COLO668 (cell line): Measurements from ENCODE around the gene LDLRAD3.
"Not testable (repeated sequence)": the region's sequence is repeated elsewhere in the genome, so short reads cannot be mapped to it uniquely, and the experiment has no call there.

Experiments used
- DNase-seq: peaks from one replicate; lab custom pipeline; 2025; ENCODE audit not compliant: unreplicated experiment; lab: John Stamatoyannopoulos, UW

Gene LDLRAD3

DNA sequence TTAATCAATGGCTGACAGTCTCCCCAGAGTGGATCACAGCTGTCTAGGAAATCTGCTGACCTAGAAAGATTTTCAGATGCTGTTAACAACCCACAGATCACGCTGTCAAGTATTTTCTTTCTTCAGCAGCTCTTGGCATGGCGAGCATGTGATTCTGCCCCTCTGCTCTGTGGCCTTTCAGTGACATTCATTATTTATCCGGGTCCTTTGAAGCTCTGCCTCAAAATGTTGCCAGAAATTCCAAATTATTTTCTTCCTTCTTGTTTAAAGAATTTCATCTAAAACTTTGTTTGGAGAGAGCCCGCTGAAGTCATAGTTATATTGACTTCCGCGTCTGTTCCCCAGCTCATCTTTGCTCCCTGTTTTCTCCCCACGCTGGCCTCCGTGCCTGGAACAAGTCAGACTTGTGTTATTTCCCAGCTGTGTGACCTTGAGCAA is 211.3 kb downstream of the LDLRAD3 start:
- DNase-seq = no peak

DNA sequence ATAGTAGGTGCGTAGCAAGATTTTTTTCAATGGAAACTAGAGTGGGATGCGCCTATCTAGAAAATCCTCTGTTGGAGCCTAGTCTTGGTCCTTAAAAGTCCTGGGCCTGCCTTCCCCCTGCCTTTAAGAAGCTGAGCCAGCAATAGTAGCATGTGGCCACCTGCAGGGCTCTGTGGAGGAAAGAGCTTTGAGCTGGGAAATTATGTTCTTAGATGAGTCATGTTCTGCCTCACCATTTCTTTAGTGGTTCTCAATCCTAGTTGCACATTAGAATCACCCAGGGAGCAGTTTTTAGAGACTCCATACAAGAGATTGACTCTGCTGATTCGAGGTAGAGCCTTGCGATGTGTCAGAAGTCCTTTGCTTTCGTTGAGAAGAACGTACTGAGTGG is 211.9 kb downstream of the LDLRAD3 start:
- no peak for DNase-seq

- no peak for DNase-seq
Observed at GRCh38 chr11:36156161-36156816, 212.4 kb downstream of the LDLRAD3 start.

DNA sequence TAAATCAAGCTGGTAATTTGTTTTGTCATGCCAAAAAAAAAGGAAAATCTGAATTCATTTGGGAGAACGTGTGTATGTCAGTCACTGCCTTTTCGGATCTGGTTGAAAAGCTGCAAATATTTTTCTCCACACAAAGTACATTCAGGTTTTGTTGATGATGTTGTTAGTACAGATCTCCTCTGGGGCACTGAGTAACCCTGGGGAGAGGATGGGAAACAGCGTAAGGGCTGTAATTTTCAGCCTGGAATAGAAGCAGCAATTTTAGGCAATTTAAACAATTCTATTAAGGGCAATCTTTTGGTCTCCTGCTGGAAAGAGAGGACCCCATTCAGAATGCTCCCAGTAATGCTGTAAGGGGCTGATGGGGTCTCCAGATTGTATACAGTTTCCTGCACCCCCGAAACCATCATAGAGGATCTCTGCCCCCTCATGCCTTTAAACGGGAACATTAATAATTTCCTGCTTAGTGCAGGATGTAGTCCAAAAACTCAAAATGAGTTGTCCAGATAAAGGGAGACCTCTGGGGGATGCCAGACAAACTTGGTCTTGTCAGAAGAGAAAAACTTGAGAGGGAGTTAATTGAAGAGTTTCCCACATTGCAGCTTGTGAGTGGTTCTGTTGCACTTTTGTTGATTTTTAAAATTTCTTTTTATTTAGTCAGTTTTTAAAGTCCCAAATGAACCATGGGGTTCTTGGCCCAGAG is 213.1 kb downstream of the LDLRAD3 start:
- no peak for DNase-seq

DNA sequence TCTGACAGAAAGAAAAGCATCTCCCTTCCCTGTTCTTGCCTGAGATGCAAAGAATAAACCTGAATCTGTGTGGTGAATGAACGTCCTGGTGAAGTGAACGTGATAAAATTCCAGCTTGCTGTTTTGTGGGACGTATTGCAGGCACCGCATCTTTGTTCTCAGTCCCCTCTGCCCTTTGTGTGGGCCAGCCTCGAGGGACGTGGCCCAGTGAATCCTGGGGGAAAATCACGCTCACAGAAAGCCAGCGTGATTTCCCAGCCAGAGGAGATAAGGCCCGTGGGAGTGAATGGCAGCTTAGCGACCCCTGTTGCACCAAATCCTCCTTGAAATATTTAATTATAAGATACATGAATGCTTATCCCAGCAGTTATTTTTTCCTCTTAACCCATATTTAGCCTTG is 216.2 kb downstream of the LDLRAD3 start:
- DNase-seq = no peak

DNA sequence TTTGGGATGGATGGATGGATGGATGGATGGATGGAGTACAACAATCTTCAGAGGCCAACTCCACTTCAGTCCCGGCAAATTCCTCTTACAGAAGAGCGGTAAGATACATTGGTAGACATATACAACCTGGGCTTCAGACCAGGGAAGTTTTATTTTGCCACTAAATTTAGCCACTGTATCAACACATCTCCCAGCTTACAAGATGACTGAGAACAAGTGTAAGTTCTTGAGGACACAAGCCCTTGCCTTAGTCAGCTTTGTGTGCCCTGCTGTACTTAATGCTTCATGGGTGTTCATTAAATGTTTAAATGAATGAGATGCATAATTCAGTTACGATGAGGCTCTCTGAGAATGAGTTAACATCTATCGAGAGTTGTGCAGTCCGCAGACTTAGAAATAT is 217.7 kb downstream of the LDLRAD3 start:
- DNase-seq = no peak

GRCh38 chr11:36162006-36162882 is 218.4 kb downstream of the LDLRAD3 start:
- no peak for DNase-seq

GRCh38 chr11:36162883-36163434 is 219.1 kb downstream of the LDLRAD3 start:
- no peak for DNase-seq

DNA sequence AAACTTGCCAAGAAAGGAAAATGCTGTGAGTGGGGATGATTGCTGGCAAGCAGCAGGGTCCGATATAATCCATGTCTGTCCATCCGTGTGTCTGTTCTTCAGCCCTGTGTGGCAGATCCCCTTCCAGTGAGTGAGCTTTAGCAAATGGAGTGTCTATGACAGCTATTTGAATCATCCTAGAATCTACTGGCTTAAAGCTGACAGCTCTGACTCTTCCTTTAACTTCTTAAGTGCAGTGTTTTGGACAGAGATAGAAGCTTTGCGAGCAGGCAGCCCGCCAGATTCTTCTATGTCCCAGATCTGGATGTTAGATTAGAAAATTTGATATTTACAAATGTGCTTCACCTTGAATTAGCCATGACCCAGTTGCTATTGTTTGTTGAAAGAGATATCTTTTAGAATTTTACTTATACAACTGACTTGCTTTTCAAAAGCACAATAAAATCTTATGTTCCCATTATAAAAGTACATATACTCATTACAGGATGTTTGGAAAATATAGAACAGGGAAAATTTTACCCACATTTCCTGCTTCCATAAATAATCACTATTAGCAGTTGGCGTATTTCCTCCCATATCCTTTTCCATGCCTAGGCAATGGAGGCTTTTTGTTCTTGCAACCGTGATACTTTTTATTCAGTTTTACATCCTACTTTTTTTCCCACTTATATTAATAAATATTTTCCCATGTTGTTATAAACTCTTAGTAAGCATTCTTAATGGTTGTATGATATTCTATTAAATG is 220.8 kb downstream of the LDLRAD3 start:
- no peak for DNase-seq

DNA sequence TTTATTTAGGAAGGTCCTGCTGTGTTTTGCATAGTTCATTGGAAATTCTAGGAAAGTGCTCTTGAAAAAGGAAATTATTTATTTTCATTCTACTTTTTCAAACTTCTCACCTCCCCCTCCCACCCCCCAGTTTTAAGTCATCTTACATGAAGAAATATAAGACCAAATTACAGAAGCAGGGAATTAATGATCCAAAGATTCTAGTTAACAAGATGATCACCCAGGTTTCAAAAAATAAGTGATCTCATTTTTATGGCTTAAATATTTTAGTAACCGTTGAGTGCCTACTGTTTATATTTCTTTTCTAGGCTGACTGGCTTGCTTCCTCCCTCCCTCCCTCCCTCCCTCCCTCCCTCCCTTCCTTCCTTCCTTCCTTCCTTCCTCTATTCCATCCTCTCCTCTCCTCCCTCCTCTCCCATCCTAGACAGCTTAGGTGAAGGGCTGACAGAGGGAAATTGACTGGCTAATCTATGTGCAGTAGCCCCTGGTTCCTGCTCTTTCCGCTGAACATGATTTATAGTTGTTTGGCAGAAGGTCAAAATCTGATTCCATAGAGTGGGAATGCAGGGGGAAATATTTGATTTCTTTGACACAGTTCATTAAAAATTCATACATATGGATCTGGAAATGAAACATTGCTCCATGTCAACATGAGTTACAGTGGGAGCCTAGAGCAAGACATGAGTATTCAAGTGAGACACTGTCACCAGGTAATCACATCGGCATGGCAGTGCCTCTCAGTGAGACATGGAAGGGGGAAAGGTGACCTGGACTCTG is 221.9 kb downstream of the LDLRAD3 start:
- peak; percentile 46 for DNase-seq

DNA sequence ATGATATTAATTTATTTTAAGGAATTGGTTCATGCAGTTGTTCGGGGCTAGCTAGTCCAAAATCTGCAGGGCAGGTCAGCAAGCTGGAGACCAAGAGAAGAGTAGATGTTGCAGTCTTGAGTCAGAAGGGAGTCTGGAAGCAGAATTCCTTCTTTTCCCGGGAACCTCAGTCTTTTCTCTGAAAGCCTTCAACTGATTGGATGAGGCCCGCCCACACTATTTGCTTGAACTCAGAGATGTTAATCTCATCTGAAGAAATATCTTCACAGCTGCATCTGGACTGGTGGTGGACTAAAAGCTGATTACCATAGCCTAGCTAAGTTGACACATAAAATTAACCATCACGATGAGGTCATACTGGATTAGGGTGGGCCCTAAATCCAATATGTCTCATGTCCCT is 223.2 kb downstream of the LDLRAD3 start:
- no peak for DNase-seq

DNA sequence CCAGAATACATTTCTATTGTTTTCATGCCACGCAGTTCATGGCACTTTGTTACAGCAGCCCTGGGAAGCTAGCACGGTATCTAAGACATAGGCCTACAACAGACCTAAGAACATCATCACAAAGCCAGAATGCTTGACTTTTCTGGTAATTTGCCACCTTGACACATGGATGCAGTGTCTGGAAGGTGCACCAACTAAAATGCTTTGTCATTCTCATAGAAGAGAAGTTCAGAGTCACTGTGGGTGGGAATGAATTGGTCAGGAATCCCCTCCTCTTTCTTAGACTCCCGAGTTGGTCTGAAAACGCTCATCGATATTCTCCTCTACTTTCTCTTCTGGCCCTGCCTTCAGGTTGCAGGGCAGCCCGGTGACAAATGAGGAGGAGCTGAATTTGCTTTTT is 223.9 kb downstream of the LDLRAD3 start:
- no peak for DNase-seq

- DNase-seq = no peak
Observed at GRCh38 chr11:36177836-36178235, 234.0 kb downstream of the LDLRAD3 start.

DNA sequence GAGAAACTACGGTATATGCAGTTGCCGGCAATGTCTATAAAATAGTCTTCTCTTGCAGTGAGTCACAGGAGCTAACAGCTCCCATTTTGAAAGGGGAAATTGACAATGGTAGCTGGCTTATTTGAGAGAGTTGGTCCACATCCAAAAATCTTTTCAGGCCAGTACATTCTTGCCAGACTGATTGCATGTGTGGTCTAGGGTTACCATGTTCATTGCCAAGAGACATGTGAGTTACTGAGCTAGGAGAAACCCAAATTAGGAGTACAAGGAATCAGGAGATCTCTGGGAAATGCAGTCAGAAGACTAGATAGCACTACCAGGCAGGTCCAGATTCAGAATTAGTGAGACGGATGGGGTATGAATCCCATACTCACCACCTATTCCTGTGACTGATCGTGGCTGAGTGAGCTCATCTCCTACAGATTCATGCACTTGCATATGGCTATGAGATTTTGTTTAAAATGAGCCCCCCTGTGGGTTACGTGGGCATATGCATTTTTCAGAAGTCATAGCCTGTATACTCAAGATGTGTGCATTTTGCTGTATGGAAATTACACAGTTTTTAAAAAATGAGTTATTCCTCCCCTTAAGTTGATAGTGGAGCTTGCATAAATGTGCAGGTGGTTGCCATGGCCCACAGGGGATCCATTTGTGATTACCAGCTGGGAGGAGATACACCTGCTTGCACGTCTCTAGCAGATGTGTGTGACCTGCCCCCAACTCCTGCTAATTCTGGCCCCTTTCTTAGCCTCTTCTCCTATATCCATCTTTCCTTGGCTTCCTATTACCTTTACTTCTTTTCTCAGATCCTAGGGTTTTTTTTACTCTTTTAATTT is 242.7 kb downstream of the LDLRAD3 start:
- DNase-seq = no peak

DNA sequence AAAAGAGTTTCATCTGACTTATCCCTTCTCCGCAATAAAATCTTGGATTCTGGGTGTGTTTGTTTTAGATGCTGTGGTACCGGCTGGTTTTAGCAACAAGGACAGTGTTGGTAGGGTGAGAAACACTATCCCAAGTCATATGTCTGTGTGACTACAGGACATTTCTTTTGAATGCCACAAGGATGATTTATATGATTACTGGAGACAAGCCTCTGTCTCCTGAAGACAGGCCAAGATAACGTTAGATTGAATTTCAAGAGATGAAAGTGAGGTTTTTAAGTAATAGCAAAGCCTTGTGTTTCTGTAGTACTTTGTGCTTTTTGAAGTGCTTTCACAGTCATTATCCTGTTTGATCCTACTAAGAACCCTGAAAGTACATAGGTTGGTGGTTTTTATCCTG is 243.8 kb downstream of the LDLRAD3 start:
- no peak for DNase-seq

DNA sequence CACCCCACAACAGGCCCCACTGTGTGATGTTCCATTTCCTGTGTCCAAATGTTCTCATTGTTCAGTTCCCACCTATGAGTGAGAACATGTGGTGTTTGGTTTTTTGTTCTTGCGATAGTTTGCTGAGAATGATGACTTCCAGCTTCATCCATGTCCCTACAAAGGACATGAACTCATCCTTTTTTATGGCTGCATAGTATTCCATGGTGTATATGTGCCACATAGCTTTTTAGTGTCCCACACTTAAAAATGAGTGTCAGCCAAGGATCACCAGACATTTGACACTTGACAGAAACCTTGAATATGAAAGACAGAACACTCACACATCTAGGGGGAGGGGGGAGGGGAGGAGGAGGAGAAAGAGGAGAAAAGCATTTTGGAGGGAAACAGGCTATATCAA is 245.9 kb downstream of the LDLRAD3 start:
- DNase-seq = not testable (repeated sequence)

GRCh38 chr11:36191941-36192340 is 248.1 kb downstream of the LDLRAD3 start:
- DNase-seq = no peak

- no peak for DNase-seq
Observed at GRCh38 chr11:36192425-36193289, 248.8 kb downstream of the LDLRAD3 start.
